HG03139 (cell line): Measurements from ENCODE around the gene FGFR2.
"Not testable (repeated sequence)": the region's sequence is repeated elsewhere in the genome, so short reads cannot be mapped to it uniquely, and the experiment has no call there.

Source experiments
- ATAC-seq: cut with Tn5 transposase; IDR thresholded peaks from one replicate; pipeline ENCODE4 v1.9.1; 2021; ENCODE audit not compliant: unreplicated experiment

FGFR2 gene

GRCh38 chr10:121556918-121557573 is 41.2 kb downstream of the FGFR2 start:
- no peak for ATAC-seq

GRCh38 chr10:121556455-121556854 is 41.8 kb downstream of the FGFR2 start:
- no peak for ATAC-seq

GRCh38 chr10:121554916-121555315 is 43.3 kb downstream of the FGFR2 start:
- ATAC-seq, result not testable (repeated sequence)

GRCh38 chr10:121553511-121554264 is 44.6 kb downstream of the FGFR2 start:
- no peak for ATAC-seq

- no peak for ATAC-seq
Observed at GRCh38 chr10:121552746-121553145, 45.5 kb downstream of the FGFR2 start.

- ATAC-seq, result no peak
Observed at GRCh38 chr10:121551210-121551885, 46.9 kb downstream of the FGFR2 start.

GRCh38 chr10:121544301-121544869 is 53.9 kb downstream of the FGFR2 start:
- no peak for ATAC-seq

- no peak for ATAC-seq
Observed at GRCh38 chr10:121543545-121543944, 54.7 kb downstream of the FGFR2 start.

- ATAC-seq, result no peak
Observed at GRCh38 chr10:121541450-121542120, 56.7 kb downstream of the FGFR2 start.

- ATAC-seq, result no peak
Observed at GRCh38 chr10:121540732-121541395, 57.4 kb downstream of the FGFR2 start.

- ATAC-seq, result no peak
Observed at GRCh38 chr10:121539786-121540185, 58.5 kb downstream of the FGFR2 start.

- no peak for ATAC-seq
Observed at GRCh38 chr10:121536310-121536913, 61.8 kb downstream of the FGFR2 start.

GRCh38 chr10:121535381-121535780 is 62.9 kb downstream of the FGFR2 start:
- no peak for ATAC-seq

GRCh38 chr10:121532292-121532864 is 65.9 kb downstream of the FGFR2 start:
- ATAC-seq, result no peak

- no peak for ATAC-seq
Observed at GRCh38 chr10:121531830-121532178, 66.4 kb downstream of the FGFR2 start.

- no peak for ATAC-seq
Observed at GRCh38 chr10:121531076-121531829, 67.0 kb downstream of the FGFR2 start.

- no peak for ATAC-seq
Observed at GRCh38 chr10:121530481-121531075, 67.7 kb downstream of the FGFR2 start.

GRCh38 chr10:121527690-121528089 is 70.6 kb downstream of the FGFR2 start:
- ATAC-seq, result no peak

- no peak for ATAC-seq
Observed at GRCh38 chr10:121526801-121527221, 71.4 kb downstream of the FGFR2 start.
